GM13977 (cell line): Measurements from ENCODE around the gene THSD4.

ENCODE experiments used
- DNase-seq: peaks from one replicate; pipeline ENCODE4 v3.0.0; 2012; ENCODE audit warnings: low spot score
- CTCF ChIP-seq: IDR thresholded peaks from 2 replicates; pipeline ENCODE4 v1.5.1; 2012; ENCODE audit warnings: mild to moderate bottlenecking, control low read depth; ENCODE audit not compliant: insufficient read depth; ENCODE audit errors: extremely low read depth, missing control alignments
- in situ Hi-C: fragments of 300-500 bp; cut with MboI; formaldehyde crosslinking; loops from one replicate; pipeline ENCODE4 v1.12.0; 2022; ENCODE audit warnings: low sequenced_read_pairs, low pct_unique_long_range_greater_than_20kb, mixed read lengths, inconsistent platforms; ENCODE audit not compliant: unreplicated experiment

Gene THSD4

GRCh38 chr15:71114887-71115566 lies at the start of gene THSD4:
THSD4 (plus strand) TSS chr15:71115471.
- in situ Hi-C loops = no loop called here
- TF ChIP-seq CTCF = peak; percentile 86
- peak; percentile 91 for DNase-seq

GRCh38 chr15:71066983-71067382 lies 48.3 kb upstream of the THSD4 start:
- in situ Hi-C loops = no loop called here
- DNase-seq = no peak
- no peak for TF ChIP-seq CTCF

GRCh38 chr15:71069693-71070092 lies 45.6 kb upstream of the THSD4 start:
- in situ Hi-C loops = no loop called here
- no peak for DNase-seq
- TF ChIP-seq CTCF = peak; percentile 11

- no peak for DNase-seq
- no peak for TF ChIP-seq CTCF
- in situ Hi-C loops = no loop called here
These were observed 43.7 kb upstream of the THSD4 start for GRCh38 chr15:71071529-71071928.

GRCh38 chr15:71072423-71072822 lies 42.8 kb upstream of the THSD4 start:
- in situ Hi-C loops = no loop called here
- TF ChIP-seq CTCF = no peak

GRCh38 chr15:71078506-71079207 lies 36.6 kb upstream of the THSD4 start:
- in situ Hi-C loops = no loop called here
- TF ChIP-seq CTCF = no peak
- DNase-seq = no peak

More at GRCh38 chr15:71072423-71072822, 42.8 kb upstream of the THSD4 start:
- no peak for DNase-seq
